Trophoblast cell (in vitro differentiated cells and primary cell): Measurements from ENCODE around the gene PLPPR3.

Experiments used
- DNase-seq, 2 donors: peaks; one replicate each; pipeline ENCODE4 v3.0.0-alpha.2; 2016
- H2AFZ ChIP-seq: 2 replicates; pipeline ENCODE4 v1.6.1; 2013; ENCODE audit warnings: low read length, moderate library complexity, mild to moderate bottlenecking; ENCODE audit not compliant: insufficient read depth, poor library complexity
- H2AK5ac ChIP-seq: 2 replicates; pipeline ENCODE4 v1.6.1; 2013; ENCODE audit warnings: mild to moderate bottlenecking, low read length
- H2BK120ac ChIP-seq: 2 replicates; pipeline ENCODE4 v1.6.1; 2013; ENCODE audit warnings: low read length, mild to moderate bottlenecking, moderate library complexity; ENCODE audit not compliant: insufficient read depth, poor library complexity
- H2BK12ac ChIP-seq: 2 replicates; pipeline ENCODE4 v1.6.1; 2013; ENCODE audit warnings: mild to moderate bottlenecking, low read length, moderate library complexity
- H2BK5ac ChIP-seq: 2 replicates; pipeline ENCODE4 v1.6.1; 2013; ENCODE audit warnings: low read length, low read depth, moderate library complexity, mild to moderate bottlenecking; ENCODE audit not compliant: poor library complexity
- H3K14ac ChIP-seq: 2 replicates; pipeline ENCODE4 v1.6.1; 2013; ENCODE audit warnings: mild to moderate bottlenecking, low read length
- H3K18ac ChIP-seq: 2 replicates; pipeline ENCODE4 v1.6.1; 2013; ENCODE audit warnings: mild to moderate bottlenecking, low read length
- H3K23ac ChIP-seq: 2 replicates; pipeline ENCODE4 v1.6.1; 2013; ENCODE audit warnings: low read length
- H3K27ac ChIP-seq: 2 replicates; pipeline ENCODE4 v1.5.1; 2013; ENCODE audit warnings: low read depth, mild to moderate bottlenecking, inconsistent platforms, low read length, moderate library complexity
- H3K27me3 ChIP-seq: 2 replicates; pipeline ENCODE4 v1.6.1; 2013; ENCODE audit warnings: inconsistent platforms, mild to moderate bottlenecking, low read length, moderate library complexity; ENCODE audit not compliant: insufficient read depth
- H3K36me3 ChIP-seq, 2 experiments: 1 replicate in 1 of 2; 2 replicates in 1 of 2; pipeline ENCODE4 v1.6.1; 2013; ENCODE audit warnings: low read length in 2 of 2, mild to moderate bottlenecking in 2 of 2, moderate library complexity in 1 of 2; ENCODE audit not compliant: insufficient read depth in 2 of 2, control insufficient read depth in 1 of 2
- H3K4ac ChIP-seq: 2 replicates; pipeline ENCODE4 v1.6.1; 2013; ENCODE audit warnings: low read depth, mild to moderate bottlenecking, low read length, moderate library complexity
- H3K4me1 ChIP-seq, 2 experiments: 1 replicate in 1 of 2; 2 replicates in 1 of 2; pipeline ENCODE4 v1.6.1; 2013; ENCODE audit warnings: low read length in 2 of 2, mild to moderate bottlenecking in 2 of 2, moderate library complexity in 1 of 2; ENCODE audit not compliant: insufficient read depth in 2 of 2, control insufficient read depth in 1 of 2
- H3K4me2 ChIP-seq: 2 replicates; pipeline ENCODE4 v1.6.1; 2013; ENCODE audit warnings: inconsistent platforms, mild to moderate bottlenecking, low read length, moderate library complexity
- H3K4me3 ChIP-seq: 2 replicates; pipeline ENCODE4 v1.5.1; 2013; ENCODE audit warnings: mild to moderate bottlenecking, low read depth, low read length, inconsistent platforms
- H3K79me1 ChIP-seq: one replicate; pipeline ENCODE4 v1.6.1; 2013; ENCODE audit warnings: low read length
- H3K79me2 ChIP-seq: 2 replicates; pipeline ENCODE4 v1.6.1; 2013; ENCODE audit warnings: low read length, mild to moderate bottlenecking; ENCODE audit not compliant: control insufficient read depth, insufficient read depth, poor library complexity
- H3K9ac ChIP-seq: 2 replicates; pipeline ENCODE4 v1.6.1; 2013; ENCODE audit warnings: mild to moderate bottlenecking, low read length
- H3K9me3 ChIP-seq: 2 replicates; pipeline ENCODE4 v1.6.1; 2013; ENCODE audit warnings: low read depth, mild to moderate bottlenecking, control low read depth, inconsistent platforms, low read length; ENCODE audit not compliant: insufficient read depth
- H4K12ac ChIP-seq: 2 replicates; pipeline ENCODE4 v1.6.1; 2013; ENCODE audit warnings: low read depth, mild to moderate bottlenecking, low read length, moderate library complexity
- H4K8ac ChIP-seq: 2 replicates; pipeline ENCODE4 v1.6.1; 2013; ENCODE audit warnings: low read depth, mild to moderate bottlenecking, low read length, moderate library complexity
- H4K91ac ChIP-seq: one replicate; pipeline ENCODE4 v1.6.1; 2013; ENCODE audit warnings: low read depth, mild to moderate bottlenecking, low read length, moderate library complexity
- WGBS: extraction: QIAGEN DNeasy Blood & Tissue Kit; methylation state at CpG from one replicate; pipeline ENCODE4 v1.1.7; 2013; ENCODE audit warnings: missing lambda C conversion rate; ENCODE audit not compliant: insufficient read length, insufficient coverage; ENCODE audit errors: extremely low coverage; 5-methylcytosine and 5-hydroxymethylcytosine counted together

PLPPR3 gene

GRCh38 chr19:792306-792885 is 29.4 kb downstream of the PLPPR3 start:
- Histone ChIP-seq H3K4me2 (no peak overlapping the region), H4K12ac (no peak overlapping the region), H3K4me1 (peaks cover 21 to 24% of the 10 kb centered on the region in 2 experiments), H3K14ac (no peak overlapping the region), H4K91ac (peak overlapping the region; percentile 78), H4K8ac (no peak overlapping the region), H3K9ac (no peak overlapping the region), H2BK5ac (no peak overlapping the region), H2AK5ac (peak overlapping the region; percentile 61), H2AFZ (no peak overlapping the region), H3K36me3 (no peaks in the 10 kb centered on the region), H3K4me3 (no peak overlapping the region), H2BK120ac (no peak overlapping the region), H3K9me3 (no peaks in the 10 kb centered on the region), H3K18ac (no peak overlapping the region), H3K79me2 (no peaks in the 10 kb centered on the region), H3K27me3 (no peaks in the 10 kb centered on the region), H3K79me1 (peaks cover 26% of the 10 kb centered on the region), H3K4ac (no peak overlapping the region), H3K27ac (no peak overlapping the region), H2BK12ac (peak overlapping the region; percentile 71), H3K23ac (no peak overlapping the region)
- WGBS: no CpG with 5 or more reads among the region's 16 CpGs
- no peak for DNase-seq

DNA sequence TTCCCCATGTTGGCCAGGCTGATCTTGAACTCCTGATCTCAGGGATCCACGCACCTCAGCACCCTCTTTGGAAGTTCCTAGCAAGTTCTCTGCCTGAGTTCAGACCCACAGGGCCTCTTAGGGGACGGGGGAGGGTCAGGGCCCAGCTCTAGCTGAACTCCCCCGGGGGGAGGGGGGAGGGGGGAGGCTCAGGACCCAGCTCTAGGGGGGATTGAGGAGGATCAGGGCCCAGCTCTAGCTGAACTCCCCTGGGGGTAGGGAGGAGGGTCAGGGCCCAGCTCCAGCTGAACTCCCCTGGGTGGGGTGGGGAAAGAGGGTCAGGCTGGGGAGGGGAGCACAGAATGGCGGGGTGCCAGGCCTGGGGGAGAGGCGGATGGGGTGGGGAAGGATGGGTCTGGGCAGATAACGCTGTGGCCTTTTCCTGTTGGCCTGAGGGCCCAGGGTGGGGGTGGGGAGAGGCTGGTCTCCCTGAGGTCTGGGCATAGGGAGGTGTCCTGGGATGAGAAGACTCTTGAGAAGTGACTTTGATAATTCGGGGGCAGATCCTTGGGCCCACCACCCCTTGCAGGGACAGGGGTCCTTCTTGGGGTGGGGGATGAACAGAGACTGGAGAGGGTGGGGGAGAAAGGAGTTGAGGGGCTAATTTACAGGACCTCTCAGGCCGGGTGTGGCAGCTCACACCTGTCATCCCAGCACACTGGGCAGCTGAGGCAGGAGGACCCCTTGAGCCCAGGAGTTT is 30.0 kb downstream of the PLPPR3 start:
- no peak for DNase-seq
- peaks cover 27% of the 10 kb centered on the region for H3K79me1 ChIP-seq
- H3K9ac ChIP-seq: no peak overlapping the region
- H4K12ac ChIP-seq: no peak overlapping the region
- WGBS: no CpG with 5 or more reads among the region's 8 CpGs
- no peak overlapping the region for H3K23ac ChIP-seq
- no peak overlapping the region for H4K8ac ChIP-seq
- H3K36me3 ChIP-seq: no peaks in the 10 kb centered on the region
- no peak overlapping the region for H3K14ac ChIP-seq
- H4K91ac ChIP-seq: peak overlapping the region; percentile 78
- no peak overlapping the region for H3K27ac ChIP-seq
- no peaks in the 10 kb centered on the region for H3K27me3 ChIP-seq
- peak overlapping the region; percentile 14 for H3K4ac ChIP-seq
- peaks cover 21 to 24% of the 10 kb centered on the region in 2 experiments for H3K4me1 ChIP-seq
- no peak overlapping the region for H2AFZ ChIP-seq
- no peak overlapping the region for H3K4me3 ChIP-seq
- no peaks in the 10 kb centered on the region for H3K79me2 ChIP-seq
- H2BK12ac ChIP-seq: peak overlapping the region; percentile 71
- no peak overlapping the region for H3K4me2 ChIP-seq
- no peak overlapping the region for H2BK120ac ChIP-seq
- H3K9me3 ChIP-seq: no peaks in the 10 kb centered on the region
- peak overlapping the region; percentile 61 for H2AK5ac ChIP-seq
- H2BK5ac ChIP-seq: no peak overlapping the region
- H3K18ac ChIP-seq: no peak overlapping the region

DNA sequence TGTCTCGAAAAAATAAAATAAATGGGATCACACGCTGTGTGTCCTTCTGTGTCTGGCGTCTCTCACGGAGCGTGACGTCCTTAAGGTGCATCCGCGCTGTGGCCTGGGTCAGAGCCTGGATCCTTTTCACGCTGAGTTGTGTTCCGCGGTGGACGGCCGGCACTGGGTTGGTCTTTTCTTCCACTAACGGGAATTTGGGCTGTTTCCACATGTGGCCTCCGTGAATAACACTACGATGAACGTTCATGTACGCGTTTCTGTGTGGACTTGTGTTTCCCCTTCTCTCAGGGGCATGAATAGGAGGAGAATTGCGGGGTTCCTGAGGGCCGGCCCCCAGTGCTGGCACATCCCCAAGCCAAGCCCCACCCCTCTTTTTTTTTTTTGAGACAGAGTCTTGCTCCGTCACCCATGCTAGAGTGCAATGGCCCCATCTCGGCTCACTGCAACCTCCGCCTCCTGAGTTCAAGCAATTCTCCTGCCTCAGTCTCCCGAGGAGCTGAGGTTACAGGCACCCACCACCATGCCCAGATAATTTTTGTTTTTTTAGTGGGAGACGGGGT is 30.7 kb downstream of the PLPPR3 start:
- Histone ChIP-seq H3K18ac (no peak overlapping the region), H3K4me3 (no peak overlapping the region), H3K27ac (no peak overlapping the region), H3K27me3 (no peaks in the 10 kb centered on the region), H3K23ac (no peak overlapping the region), H2AFZ (no peak overlapping the region), H3K4me1 (peaks cover 19 to 21% of the 10 kb centered on the region in 2 experiments), H4K8ac (no peak overlapping the region), H4K12ac (no peak overlapping the region), H2BK5ac (no peak overlapping the region), H3K36me3 (no peaks in the 10 kb centered on the region), H2BK12ac (peak overlapping the region; percentile 37), H3K4me2 (no peak overlapping the region), H3K79me2 (no peaks in the 10 kb centered on the region), H4K91ac (peak overlapping the region; percentile 21), H3K9me3 (no peaks in the 10 kb centered on the region), H3K14ac (peak overlapping the region; percentile 29), H3K4ac (no peak overlapping the region), H3K79me1 (peaks cover 22% of the 10 kb centered on the region), H3K9ac (no peak overlapping the region), H2BK120ac (no peak overlapping the region), H2AK5ac (peak overlapping the region; percentile 10)
- no peak for DNase-seq
- WGBS: no CpG with 5 or more reads among the region's 26 CpGs

GRCh38 chr19:789701-790060 is 32.1 kb downstream of the PLPPR3 start:
- no peaks in the 10 kb centered on the region for H3K36me3 ChIP-seq
- no peaks in the 10 kb centered on the region for H3K27me3 ChIP-seq
- peak overlapping the region; percentile 46 for H4K8ac ChIP-seq
- H3K14ac ChIP-seq: peak overlapping the region; percentile 13
- H2AK5ac ChIP-seq: no peak overlapping the region
- peak overlapping the region; percentile 55 for H2BK120ac ChIP-seq
- H3K23ac ChIP-seq: no peak overlapping the region
- peak overlapping the region; percentile 89 for H2BK12ac ChIP-seq
- H3K9ac ChIP-seq: no peak overlapping the region
- H3K79me1 ChIP-seq: peaks cover 22% of the 10 kb centered on the region
- H3K4me3 ChIP-seq: no peak overlapping the region
- no peaks in the 10 kb centered on the region for H3K79me2 ChIP-seq
- H4K91ac ChIP-seq: peak overlapping the region; percentile 95
- peak overlapping the region; percentile 24 for H3K4ac ChIP-seq
- no peaks in the 10 kb centered on the region for H3K9me3 ChIP-seq
- WGBS: no CpG with 5 or more reads among the region's 9 CpGs
- peak overlapping the region; percentile 71 for H2BK5ac ChIP-seq
- no peak for DNase-seq
- H4K12ac ChIP-seq: no peak overlapping the region
- peak overlapping the region; percentile 47 for H2AFZ ChIP-seq
- no peak overlapping the region for H3K18ac ChIP-seq
- H3K27ac ChIP-seq: peak overlapping the region; percentile 92
- peaks cover 19 to 21% of the 10 kb centered on the region in 2 experiments for H3K4me1 ChIP-seq
- H3K4me2 ChIP-seq: peak overlapping the region; percentile 31
